Activated CD4-positive, CD25-positive, alpha-beta regulatory T cell (primary cell): ENCODE results near the gene TNFSF15.

Source experiments
- DNase-seq, 4 experiments: peaks; one replicate each; lab custom pipeline; 2025; lab: John Stamatoyannopoulos, UW

TNFSF15 gene

GRCh38 chr9:114824110-114824509 is 18.3 kb upstream of the TNFSF15 start:
- DNase-seq: no peak

- no peak for DNase-seq
Measured at GRCh38 chr9:114823441-114823840, 17.6 kb upstream of the TNFSF15 start.

GRCh38 chr9:114822708-114823107 is 16.9 kb upstream of the TNFSF15 start:
- no peak for DNase-seq

GRCh38 chr9:114820776-114821501 is 15.1 kb upstream of the TNFSF15 start:
- no peak for DNase-seq

- no peak for DNase-seq
Measured at GRCh38 chr9:114818178-114818577, 12.3 kb upstream of the TNFSF15 start.

- DNase-seq: no peak
Measured at GRCh38 chr9:114813717-114814418, 8.0 kb upstream of the TNFSF15 start.

- no peak for DNase-seq
Measured at GRCh38 chr9:114811966-114812636, 6.3 kb upstream of the TNFSF15 start.

- no peak for DNase-seq
Measured at GRCh38 chr9:114811301-114811700, 5.5 kb upstream of the TNFSF15 start.

- DNase-seq: no peak
Measured at GRCh38 chr9:114810614-114811013, 4.8 kb upstream of the TNFSF15 start.

- DNase-seq: no peak
Measured at GRCh38 chr9:114806526-114806900, 674 bp upstream of the TNFSF15 start.

- no peak for DNase-seq
Measured at GRCh38 chr9:114804505-114804904, 1.3 kb downstream of the TNFSF15 start.

- DNase-seq: no peak
Measured at GRCh38 chr9:114803479-114804265, 2.2 kb downstream of the TNFSF15 start.

- no peak for DNase-seq
Measured at GRCh38 chr9:114799925-114800324, 5.9 kb downstream of the TNFSF15 start.

GRCh38 chr9:114799441-114799840 is 6.4 kb downstream of the TNFSF15 start:
- DNase-seq: no peak

GRCh38 chr9:114798780-114799427 is 6.9 kb downstream of the TNFSF15 start:
- DNase-seq: no peak

- DNase-seq: no peak
Measured at GRCh38 chr9:114798101-114798500, 7.7 kb downstream of the TNFSF15 start.

GRCh38 chr9:114792396-114792795 is 13.4 kb downstream of the TNFSF15 start:
- no peak for DNase-seq

- no peak for DNase-seq
Measured at GRCh38 chr9:114791736-114792135, 14.1 kb downstream of the TNFSF15 start.

GRCh38 chr9:114791312-114791711 is 14.5 kb downstream of the TNFSF15 start:
- DNase-seq: no peak

GRCh38 chr9:114790521-114790920 is 15.3 kb downstream of the TNFSF15 start:
- no peak for DNase-seq

GRCh38 chr9:114789006-114789405 is 16.8 kb downstream of the TNFSF15 start:
- no peak for DNase-seq
